NCI-H2081 treated with DMSO at 0.1 percent for 48 hours (cell line): ENCODE measurements around the gene MINDY4.
A peak's percentile ranks its signal among the peaks of the same experiment; 100 is the strongest.

Experiments
- DNase-seq: peaks from one replicate; lab custom pipeline; 2025; lab: John Stamatoyannopoulos, UW

The MINDY4 gene

GRCh38 chr7:30775992-30776391 is 4.8 kb downstream of the MINDY4 start:
- no peak for DNase-seq

GRCh38 chr7:30776971-30777370 is 5.8 kb downstream of the MINDY4 start:
- no peak for DNase-seq

- DNase-seq = no peak
These were observed 7.2 kb downstream of the MINDY4 start for GRCh38 chr7:30778255-30779025.

- DNase-seq = no peak
These were observed 8.4 kb downstream of the MINDY4 start for GRCh38 chr7:30779574-30779973.

- DNase-seq = no peak
These were observed 9.7 kb downstream of the MINDY4 start for GRCh38 chr7:30780941-30781340.

- no peak for DNase-seq
These were observed 11.5 kb downstream of the MINDY4 start for GRCh38 chr7:30782690-30783089.

- DNase-seq = no peak
These were observed 14.6 kb downstream of the MINDY4 start for GRCh38 chr7:30785786-30786185.

GRCh38 chr7:30787486-30787885 is 16.3 kb downstream of the MINDY4 start:
- DNase-seq = no peak

GRCh38 chr7:30788640-30789333 is 17.6 kb downstream of the MINDY4 start:
- no peak for DNase-seq

GRCh38 chr7:30789334-30789711 is 18.1 kb downstream of the MINDY4 start:
- no peak for DNase-seq

GRCh38 chr7:30790356-30790755 is 19.1 kb downstream of the MINDY4 start:
- DNase-seq = no peak

- no peak for DNase-seq
These were observed 19.9 kb downstream of the MINDY4 start for GRCh38 chr7:30791114-30791513.

GRCh38 chr7:30795161-30795948 is 24.1 kb downstream of the MINDY4 start:
- no peak for DNase-seq

- no peak for DNase-seq
These were observed 25.1 kb downstream of the MINDY4 start for GRCh38 chr7:30796105-30796869.

- no peak for DNase-seq
These were observed 26.2 kb downstream of the MINDY4 start for GRCh38 chr7:30797176-30798040.

GRCh38 chr7:30799206-30799975 is 28.2 kb downstream of the MINDY4 start:
- no peak for DNase-seq

GRCh38 chr7:30799976-30800661 is 28.9 kb downstream of the MINDY4 start:
- no peak for DNase-seq

GRCh38 chr7:30800785-30801252 is 29.6 kb downstream of the MINDY4 start:
- peak; percentile 16 for DNase-seq

GRCh38 chr7:30802812-30803211 is 31.6 kb downstream of the MINDY4 start:
- DNase-seq = no peak
